Esophagus squamous epithelium (tissue), 4 donors: Measurements from ENCODE around the gene FAM171A1.

Source experiments
- CTCF ChIP-seq, 6 experiments: fragments of 450-650 bp in 4 of 6; fragments of 200-600 bp in 2 of 6; sonication (generic) in 2 of 6; IDR thresholded peaks; one replicate each; pipeline ENCODE4 v1.5.1; 2016 to 2019; ENCODE audit warnings: antibody characterized with exemption in 6 of 6, mild to moderate bottlenecking in 4 of 6, moderate library complexity in 4 of 6
- POLR2A ChIP-seq, 4 donors: fragments of 450-650 bp; IDR thresholded peaks; one replicate each; pipeline ENCODE4 v1.6.1; 2017; ENCODE audit warnings: antibody characterized with exemption in 4 of 4, mild to moderate bottlenecking in 4 of 4, moderate library complexity in 3 of 4

GRCh38 chr10:15290671-15291070 is 80.4 kb downstream of the FAM171A1 start:
- TF ChIP-seq CTCF (IDR thresholded peaks at IDR 0.05) (no peak), POLR2A (IDR thresholded peaks at IDR 0.05) (no peak)
